Measurements from ENCODE around the gene GRM8.

GRM8 gene

DNA sequence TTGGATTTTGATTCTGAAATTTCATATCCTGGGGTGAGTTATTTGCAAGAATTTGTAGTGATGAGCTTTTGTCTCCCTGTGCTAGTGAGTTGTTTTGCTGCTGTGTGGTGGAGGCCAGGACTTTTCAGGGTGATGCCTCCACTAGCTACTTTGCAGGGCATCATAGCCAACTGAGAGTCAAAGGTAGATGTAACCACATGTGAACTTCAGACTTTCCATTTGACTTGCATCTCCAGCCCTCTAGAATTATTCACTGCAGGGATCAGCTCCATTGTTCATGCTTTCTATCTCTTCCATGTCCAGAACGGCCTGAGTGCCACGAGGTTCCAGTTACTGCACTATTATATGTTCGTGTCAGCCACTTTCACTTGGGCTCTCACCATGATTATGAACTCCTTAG is 534.3 kb downstream of the GRM8 start:
- Histone ChIP-seq H3K23ac (ENCODE audit: low read length in 2 of 2) (no peak overlapping the region), H3K27ac (ENCODE audit: low read length, poor library complexity, severe bottlenecking) (no peak overlapping the region), H2BK5ac (ENCODE audit: low read depth, low read length, poor library complexity, severe bottlenecking) (no peak overlapping the region), H3K27me3 (ENCODE audit: control insufficient read depth in 1 of 2, insufficient read depth in 1 of 2, low read length in 2 of 2) (no peaks in the 10 kb centered on the region), H3K36me3 (ENCODE audit: control insufficient read depth in 1 of 2, insufficient read depth in 2 of 2, low read depth in 1 of 2, low read length in 2 of 2) (no peaks in the 10 kb centered on the region), H3K4me2 (ENCODE audit: low read length, poor library complexity, severe bottlenecking) (no peak overlapping the region), H3K79me1 (replicated peaks; ENCODE audit: low read length, poor library complexity, severe bottlenecking) (no peaks in the 10 kb centered on the region), H2BK15ac (ENCODE audit: low read depth, poor library complexity, severe bottlenecking) (no peak overlapping the region), H3K14ac (ENCODE audit: low read length in 2 of 2) (no peak overlapping the region), H3K4me3 (ENCODE audit: insufficient read depth in 1 of 2, low read depth in 1 of 2, low read length in 2 of 2) (no peak overlapping the region), H2AFZ (ENCODE audit: low read depth, low read length) (no peak overlapping the region), H2BK120ac (ENCODE audit: low read depth, low read length) (no peak overlapping the region), H3K4me1 (ENCODE audit: control insufficient read depth, insufficient read depth, low read depth, low read length) (no peaks in the 10 kb centered on the region), H3K9me3 (ENCODE audit: control insufficient read depth, low read length) (no peaks in the 10 kb centered on the region), H4K91ac (ENCODE audit: low read length) (no peak overlapping the region), H3K18ac (ENCODE audit: low read depth in 1 of 2, low read length in 2 of 2) (no peak overlapping the region), H3K9ac (ENCODE audit: low read length) (no peak overlapping the region), H2AK5ac (ENCODE audit: low read length, severe bottlenecking) (no peak overlapping the region), H2BK12ac (ENCODE audit: low read length in 2 of 2) (no peak overlapping the region), H3K4ac (ENCODE audit: low read depth in 1 of 2, low read length in 2 of 2) (no peak overlapping the region), H4K8ac (ENCODE audit: low read length) (no peak overlapping the region)
- no peak for DNase-seq
- WGBS: 100% methylated on average over 3 of the region's 3 CpGs

DNA sequence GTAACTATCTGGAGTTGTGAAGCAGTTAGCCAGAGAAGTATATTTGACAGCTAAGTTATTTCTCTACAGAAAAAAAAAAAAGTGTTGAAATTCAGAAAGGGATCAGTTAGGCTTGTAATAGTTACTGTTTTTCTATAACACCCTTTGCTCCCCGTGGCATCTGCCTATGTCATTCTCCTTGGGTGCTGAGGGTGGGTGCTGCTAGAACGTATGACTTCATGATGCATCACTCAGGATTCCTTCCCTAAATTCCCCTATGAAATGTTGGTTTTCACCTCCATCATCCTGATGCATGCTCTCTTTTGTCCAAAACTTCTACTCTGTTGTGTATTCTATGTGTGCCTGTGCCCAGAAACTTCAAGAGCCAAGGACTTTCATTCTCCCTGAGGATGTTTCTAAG is 536.4 kb downstream of the GRM8 start:
- no peaks in the 10 kb centered on the region for H3K36me3 ChIP-seq (ENCODE audit: control insufficient read depth in 1 of 2, insufficient read depth in 2 of 2, low read depth in 1 of 2, low read length in 2 of 2)
- H3K9ac ChIP-seq (ENCODE audit: low read length): no peak overlapping the region
- H4K8ac ChIP-seq (ENCODE audit: low read length): no peak overlapping the region
- H3K9me3 ChIP-seq (ENCODE audit: control insufficient read depth, low read length): peaks cover 7% of the 10 kb centered on the region
- H2BK12ac ChIP-seq (ENCODE audit: low read length in 2 of 2): no peak overlapping the region
- no peak overlapping the region for H3K14ac ChIP-seq (ENCODE audit: low read length in 2 of 2)
- H4K91ac ChIP-seq (ENCODE audit: low read length): no peak overlapping the region
- no peak overlapping the region for H3K18ac ChIP-seq (ENCODE audit: low read depth in 1 of 2, low read length in 2 of 2)
- H3K27ac ChIP-seq (ENCODE audit: low read length, poor library complexity, severe bottlenecking): no peak overlapping the region
- no peaks in the 10 kb centered on the region for H3K79me1 ChIP-seq (replicated peaks; ENCODE audit: low read length, poor library complexity, severe bottlenecking)
- no peak overlapping the region for H3K4me3 ChIP-seq (ENCODE audit: insufficient read depth in 1 of 2, low read depth in 1 of 2, low read length in 2 of 2)
- no peak overlapping the region for H2BK120ac ChIP-seq (ENCODE audit: low read depth, low read length)
- DNase-seq: no peak
- no peak overlapping the region for H3K23ac ChIP-seq (ENCODE audit: low read length in 2 of 2)
- no peaks in the 10 kb centered on the region for H3K27me3 ChIP-seq (ENCODE audit: control insufficient read depth in 1 of 2, insufficient read depth in 1 of 2, low read length in 2 of 2)
- H2BK5ac ChIP-seq (ENCODE audit: low read depth, low read length, poor library complexity, severe bottlenecking): no peak overlapping the region
- no peak overlapping the region for H2BK15ac ChIP-seq (ENCODE audit: low read depth, poor library complexity, severe bottlenecking)
- no peak overlapping the region for H3K4ac ChIP-seq (ENCODE audit: low read depth in 1 of 2, low read length in 2 of 2)
- WGBS: 77% methylated on average over 2 of the region's 2 CpGs
- no peak overlapping the region for H2AK5ac ChIP-seq (ENCODE audit: low read length, severe bottlenecking)
- H2AFZ ChIP-seq (ENCODE audit: low read depth, low read length): no peak overlapping the region
- H3K4me1 ChIP-seq (ENCODE audit: control insufficient read depth, insufficient read depth, low read depth, low read length): no peaks in the 10 kb centered on the region
- H3K4me2 ChIP-seq (ENCODE audit: low read length, poor library complexity, severe bottlenecking): no peak overlapping the region

DNA sequence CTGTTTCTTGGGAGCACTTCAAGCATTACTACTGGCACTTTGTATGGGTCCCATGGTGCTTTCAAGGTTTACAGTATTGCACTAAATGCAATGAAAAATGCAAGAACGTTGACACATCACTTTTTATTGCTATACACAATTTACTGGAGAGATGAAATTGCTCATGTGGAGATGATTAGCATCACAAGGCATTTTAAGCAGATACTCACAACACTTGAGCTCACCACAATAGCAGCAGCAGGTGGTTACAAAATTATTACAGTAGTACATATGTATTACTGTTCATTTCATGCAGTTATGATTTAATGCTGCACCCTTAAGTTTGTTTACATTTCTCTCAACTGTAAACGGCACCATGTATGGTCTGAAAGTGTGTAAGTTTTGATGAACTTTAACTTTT is 537.7 kb downstream of the GRM8 start:
- H3K4ac ChIP-seq (ENCODE audit: low read depth in 1 of 2, low read length in 2 of 2): no peak overlapping the region
- no CpG with 5 or more reads among the region's 2 CpGs for WGBS
- H2BK15ac ChIP-seq (ENCODE audit: low read depth, poor library complexity, severe bottlenecking): no peak overlapping the region
- H2BK5ac ChIP-seq (ENCODE audit: low read depth, low read length, poor library complexity, severe bottlenecking): no peak overlapping the region
- no peak overlapping the region for H4K91ac ChIP-seq (ENCODE audit: low read length)
- peaks cover 12% of the 10 kb centered on the region for H3K9me3 ChIP-seq (ENCODE audit: control insufficient read depth, low read length)
- no peaks in the 10 kb centered on the region for H3K79me1 ChIP-seq (replicated peaks; ENCODE audit: low read length, poor library complexity, severe bottlenecking)
- no peak overlapping the region for H3K18ac ChIP-seq (ENCODE audit: low read depth in 1 of 2, low read length in 2 of 2)
- H2BK12ac ChIP-seq (ENCODE audit: low read length in 2 of 2): no peak overlapping the region
- no peak overlapping the region for H3K4me2 ChIP-seq (ENCODE audit: low read length, poor library complexity, severe bottlenecking)
- no peak overlapping the region for H3K23ac ChIP-seq (ENCODE audit: low read length in 2 of 2)
- no peak overlapping the region for H3K27ac ChIP-seq (ENCODE audit: low read length, poor library complexity, severe bottlenecking)
- H3K9ac ChIP-seq (ENCODE audit: low read length): no peak overlapping the region
- no peak overlapping the region for H3K14ac ChIP-seq (ENCODE audit: low read length in 2 of 2)
- no peak overlapping the region for H2BK120ac ChIP-seq (ENCODE audit: low read depth, low read length)
- no peak overlapping the region for H2AK5ac ChIP-seq (ENCODE audit: low read length, severe bottlenecking)
- H3K4me1 ChIP-seq (ENCODE audit: control insufficient read depth, insufficient read depth, low read depth, low read length): no peaks in the 10 kb centered on the region
- no peaks in the 10 kb centered on the region for H3K27me3 ChIP-seq (ENCODE audit: control insufficient read depth in 1 of 2, insufficient read depth in 1 of 2, low read length in 2 of 2)
- no peak overlapping the region for H4K8ac ChIP-seq (ENCODE audit: low read length)
- no peak overlapping the region for H3K4me3 ChIP-seq (ENCODE audit: insufficient read depth in 1 of 2, low read depth in 1 of 2, low read length in 2 of 2)
- no peaks in the 10 kb centered on the region for H3K36me3 ChIP-seq (ENCODE audit: control insufficient read depth in 1 of 2, insufficient read depth in 2 of 2, low read depth in 1 of 2, low read length in 2 of 2)
- H2AFZ ChIP-seq (ENCODE audit: low read depth, low read length): no peak overlapping the region
- DNase-seq: no peak

DNA sequence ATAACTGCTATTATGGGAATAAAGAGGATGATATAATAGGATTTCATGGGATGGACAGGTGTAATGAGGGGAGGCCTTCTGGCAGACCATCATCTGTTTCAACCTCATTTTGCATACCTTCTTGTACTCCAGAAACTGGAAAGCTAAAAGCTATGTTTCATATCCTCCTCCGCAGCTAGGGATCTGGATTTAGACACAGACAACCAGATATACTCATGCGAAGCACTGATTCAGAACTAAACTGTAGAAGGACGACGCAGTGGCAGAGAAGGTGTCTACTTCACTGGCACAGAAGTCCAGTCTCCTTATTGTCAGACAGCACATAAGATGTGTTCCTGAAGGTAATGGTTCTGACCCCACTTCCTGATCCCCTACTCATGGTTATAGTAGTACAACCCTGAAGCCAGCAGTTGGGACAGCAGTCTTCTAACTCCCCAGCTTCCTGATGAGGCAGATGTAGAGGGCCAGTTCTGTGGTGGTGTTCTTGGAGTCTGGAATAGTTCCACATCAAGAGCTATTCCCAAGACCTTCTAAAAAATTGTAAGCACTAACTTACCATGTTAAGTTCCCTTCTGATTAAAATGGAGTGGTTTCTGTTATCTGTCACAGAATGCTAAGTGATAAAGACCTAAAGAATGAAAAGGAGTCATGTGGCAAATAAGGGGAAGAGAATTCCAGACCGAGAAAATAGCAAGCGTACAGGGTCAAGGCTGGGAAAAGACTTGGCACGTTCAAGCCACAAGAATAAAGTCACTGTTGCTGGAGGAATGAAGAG is 550.3 kb downstream of the GRM8 start:
- WGBS: 67% methylated on average over 7 of the region's 7 CpGs
- no peaks in the 10 kb centered on the region for H3K9me3 ChIP-seq (ENCODE audit: control insufficient read depth, low read length)

More for the DNA sequence above, 550.3 kb downstream of the GRM8 start:
- Histone ChIP-seq H3K4me2 (ENCODE audit: low read length, poor library complexity, severe bottlenecking) (no peak overlapping the region), H3K9ac (ENCODE audit: low read length) (no peak overlapping the region), H3K23ac (ENCODE audit: low read length in 2 of 2) (peak overlapping the region in 1 of 2 experiments; percentile 67), H2BK5ac (ENCODE audit: low read depth, low read length, poor library complexity, severe bottlenecking) (no peak overlapping the region), H3K4ac (ENCODE audit: low read depth in 1 of 2, low read length in 2 of 2) (peak overlapping the region; percentile 64 to 91), H3K4me3 (ENCODE audit: insufficient read depth in 1 of 2, low read depth in 1 of 2, low read length in 2 of 2) (no peak overlapping the region), H3K27ac (ENCODE audit: low read length, poor library complexity, severe bottlenecking) (peak overlapping the region; percentile 20), H4K8ac (ENCODE audit: low read length) (peak overlapping the region; percentile 45), H3K18ac (ENCODE audit: low read depth in 1 of 2, low read length in 2 of 2) (peak overlapping the region; percentile 80 to 91), H3K36me3 (ENCODE audit: control insufficient read depth in 1 of 2, insufficient read depth in 2 of 2, low read depth in 1 of 2, low read length in 2 of 2) (no peaks in the 10 kb centered on the region), H3K79me1 (replicated peaks; ENCODE audit: low read length, poor library complexity, severe bottlenecking) (no peaks in the 10 kb centered on the region), H3K14ac (ENCODE audit: low read length in 2 of 2) (peak overlapping the region in 1 of 2 experiments; percentile 18), H2AK5ac (ENCODE audit: low read length, severe bottlenecking) (peak overlapping the region; percentile 64), H4K91ac (ENCODE audit: low read length) (peak overlapping the region; percentile 37), H2AFZ (ENCODE audit: low read depth, low read length) (no peak overlapping the region), H2BK15ac (ENCODE audit: low read depth, poor library complexity, severe bottlenecking) (no peak overlapping the region), H3K4me1 (ENCODE audit: control insufficient read depth, insufficient read depth, low read depth, low read length) (no peaks in the 10 kb centered on the region), H2BK120ac (ENCODE audit: low read depth, low read length) (no peak overlapping the region), H2BK12ac (ENCODE audit: low read length in 2 of 2) (peak overlapping the region; percentile 90 to 96), H3K27me3 (ENCODE audit: control insufficient read depth in 1 of 2, insufficient read depth in 1 of 2, low read length in 2 of 2) (no peaks in the 10 kb centered on the region)
- DNase-seq: peak; percentile 55

Data from mesenchymal stem cell (in vitro differentiated cells and primary cell).